Measurements from ENCODE around the gene ITGA2.

The ITGA2 gene

DNA sequence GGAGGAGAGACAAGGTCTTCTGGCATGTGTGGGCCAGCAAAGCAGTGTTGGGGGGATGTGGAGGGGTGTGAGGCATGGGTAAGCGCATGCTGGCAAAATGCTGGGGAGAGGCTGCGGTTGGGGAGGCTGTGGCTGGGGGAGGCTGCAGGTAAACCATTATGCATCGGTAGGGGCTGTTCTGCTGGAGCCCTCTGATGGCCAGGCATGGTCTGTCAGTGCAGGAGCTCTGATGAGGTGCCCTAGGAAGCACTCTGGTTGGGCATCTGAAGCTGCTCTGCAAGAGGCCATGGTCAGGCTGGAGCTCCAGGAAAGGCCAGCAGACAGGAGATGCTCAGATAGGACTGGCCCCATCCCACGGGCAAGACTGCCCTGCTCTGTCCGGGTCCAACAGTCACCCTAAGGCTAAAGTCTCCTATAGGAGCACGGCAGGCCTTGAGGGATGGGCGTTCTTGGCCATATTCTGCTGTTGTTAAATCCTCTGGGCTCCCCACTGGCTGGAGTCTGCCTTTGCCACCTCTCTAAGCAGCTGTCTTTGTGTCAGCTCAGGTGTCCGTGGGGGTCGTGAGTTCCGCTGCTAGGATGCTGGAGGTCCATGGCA lies 28.7 kb downstream of the ITGA2 start:
- no peak for DNase-seq (ENCODE audit: low read depth in 2 of 2, low spot score in 1 of 2)

GRCh38 chr5:53019320-53019719 lies 30.2 kb downstream of the ITGA2 start:
- no peak for DNase-seq (ENCODE audit: low read depth in 2 of 2, low spot score in 1 of 2)

DNA sequence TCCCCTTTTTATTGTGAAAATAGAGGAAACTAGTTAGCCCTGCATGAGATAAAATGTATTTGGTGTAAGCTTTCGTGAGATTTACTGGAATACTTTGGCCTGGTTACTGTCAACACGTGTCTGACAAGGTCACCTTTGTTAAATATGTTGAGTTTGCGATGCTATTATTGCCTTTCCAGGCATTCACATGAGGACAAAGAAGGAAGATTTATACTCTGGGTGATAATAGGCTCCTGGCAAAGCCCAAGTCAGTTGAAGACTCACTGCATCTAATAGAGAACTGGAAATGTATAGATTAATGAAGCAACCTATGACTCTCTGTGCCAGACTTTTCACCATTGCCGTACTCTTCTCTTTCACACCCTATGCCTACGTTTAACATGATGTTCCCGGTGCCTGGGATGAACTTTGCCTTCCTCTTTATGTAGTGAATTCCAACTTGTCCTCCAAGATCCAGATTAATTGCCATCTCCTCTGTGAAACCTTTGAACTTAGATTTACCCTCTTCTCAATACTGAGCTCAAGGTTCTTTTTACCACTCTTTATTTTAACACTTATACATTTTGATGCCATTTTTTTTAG lies 33.9 kb downstream of the ITGA2 start:
- DNase-seq (ENCODE audit: low read depth in 2 of 2, low spot score in 1 of 2), result no peak

DNA sequence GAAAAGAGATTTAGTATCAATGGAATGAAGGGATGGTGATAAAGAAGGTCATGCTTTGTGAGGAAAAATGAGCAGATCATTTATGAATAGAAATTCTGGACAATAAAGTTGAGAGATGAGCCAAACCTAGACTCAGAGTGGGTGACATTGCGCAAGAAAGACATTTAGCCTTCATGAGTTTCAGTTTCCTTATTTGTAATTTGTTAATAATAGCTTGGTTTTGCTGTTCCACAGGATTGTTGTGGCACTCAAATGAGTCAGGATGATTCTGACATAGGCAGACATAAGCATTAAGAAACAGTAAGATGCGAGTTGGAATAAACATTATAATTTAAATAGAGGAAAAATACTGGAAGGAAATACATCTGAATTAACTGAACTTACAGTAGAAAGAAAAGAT lies 34.8 kb downstream of the ITGA2 start:
- DNase-seq (ENCODE audit: low read depth in 2 of 2, low spot score in 1 of 2), result no peak

DNA sequence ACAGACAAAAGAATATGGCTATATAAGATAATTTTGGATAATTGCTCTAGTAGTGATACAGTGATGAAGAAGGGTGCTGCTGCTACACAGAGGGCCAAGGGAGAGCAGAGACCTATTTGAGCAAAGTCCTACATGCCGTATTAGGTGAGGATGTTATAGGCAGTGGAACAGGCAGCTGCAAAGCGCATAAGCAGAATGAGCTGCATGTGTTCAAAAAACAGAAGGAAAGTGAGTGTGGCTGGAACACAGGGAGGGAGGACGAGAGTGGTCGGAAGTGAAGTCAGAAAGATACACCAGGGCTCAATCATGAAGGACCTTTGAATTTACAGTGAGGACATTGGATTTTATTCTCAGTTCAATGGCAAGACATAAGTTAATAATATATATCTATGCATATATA lies 35.4 kb downstream of the ITGA2 start:
- no peak for DNase-seq (ENCODE audit: low read depth in 2 of 2, low spot score in 1 of 2)

DNA sequence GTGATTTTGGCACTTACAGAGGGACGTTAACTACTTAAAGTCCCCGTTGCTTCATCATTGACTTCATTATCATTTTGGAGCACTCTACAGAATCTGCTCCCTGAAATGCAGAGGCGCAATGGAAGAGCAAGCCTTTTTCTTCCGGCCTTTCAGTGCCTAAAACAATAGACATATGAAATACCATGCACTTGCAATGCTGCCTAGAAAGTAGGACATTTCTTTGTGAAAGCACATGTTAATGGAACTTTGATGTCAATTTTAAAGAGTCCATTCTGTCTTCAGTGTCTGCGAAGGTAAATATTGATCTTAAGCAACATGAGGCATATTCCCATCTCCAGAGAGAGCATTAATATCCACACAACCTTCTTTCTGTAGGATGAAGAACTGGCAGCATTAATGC lies 36.3 kb downstream of the ITGA2 start:
- no peak for DNase-seq (ENCODE audit: low read depth in 2 of 2, low spot score in 1 of 2)

GRCh38 chr5:53027913-53028312 lies 38.8 kb downstream of the ITGA2 start:
- no peak for DNase-seq (ENCODE audit: low read depth in 2 of 2, low spot score in 1 of 2)

GRCh38 chr5:53029608-53030007 lies 40.5 kb downstream of the ITGA2 start:
- no peak for DNase-seq (ENCODE audit: low read depth in 2 of 2, low spot score in 1 of 2)

- no peak for DNase-seq (ENCODE audit: low read depth in 2 of 2, low spot score in 1 of 2)
Observed at GRCh38 chr5:53030893-53031292, 41.7 kb downstream of the ITGA2 start.

DNA sequence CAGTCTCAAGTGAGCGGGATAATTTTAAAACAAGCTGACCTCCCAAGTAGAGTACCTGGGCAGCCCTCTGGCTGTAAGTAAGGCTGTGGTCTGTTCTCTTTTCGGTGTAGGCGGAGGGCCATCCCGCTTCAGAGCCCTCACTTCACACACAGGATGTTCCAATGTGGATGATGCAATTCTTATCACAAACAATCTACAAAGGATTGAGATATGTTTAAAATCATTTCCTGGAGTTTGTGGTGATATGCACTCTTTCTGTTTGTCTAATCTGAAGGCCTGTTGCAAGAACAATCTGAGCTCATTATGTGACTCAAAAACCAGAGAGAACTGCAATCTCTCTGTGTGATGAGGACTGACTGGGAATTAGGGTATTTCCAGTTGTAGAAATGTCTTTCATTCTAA lies 42.5 kb downstream of the ITGA2 start:
- no peak for DNase-seq (ENCODE audit: low read depth in 2 of 2, low spot score in 1 of 2)

DNA sequence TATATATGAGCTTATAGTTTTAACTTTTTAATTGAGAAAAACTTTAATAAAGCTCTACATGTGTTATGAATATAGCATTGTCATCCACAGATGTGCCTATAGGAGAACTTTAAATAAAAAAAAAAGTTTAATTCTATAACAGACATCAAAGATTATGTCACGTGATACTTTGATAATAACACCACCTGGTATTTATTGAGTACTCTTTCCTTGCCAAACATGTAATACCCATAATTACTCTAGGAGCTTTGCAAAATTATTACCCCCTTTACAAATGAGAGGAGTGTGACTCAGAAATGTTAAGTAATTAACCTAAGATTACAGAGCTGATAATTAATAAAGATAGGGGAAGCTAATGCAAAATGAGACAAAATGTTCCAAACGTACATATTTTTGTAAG lies 43.0 kb downstream of the ITGA2 start:
- DNase-seq (ENCODE audit: low read depth in 2 of 2, low spot score in 1 of 2), result no peak

- DNase-seq (ENCODE audit: low read depth in 2 of 2, low spot score in 1 of 2), result no peak
Observed at GRCh38 chr5:53034832-53035231, 45.7 kb downstream of the ITGA2 start.

DNA sequence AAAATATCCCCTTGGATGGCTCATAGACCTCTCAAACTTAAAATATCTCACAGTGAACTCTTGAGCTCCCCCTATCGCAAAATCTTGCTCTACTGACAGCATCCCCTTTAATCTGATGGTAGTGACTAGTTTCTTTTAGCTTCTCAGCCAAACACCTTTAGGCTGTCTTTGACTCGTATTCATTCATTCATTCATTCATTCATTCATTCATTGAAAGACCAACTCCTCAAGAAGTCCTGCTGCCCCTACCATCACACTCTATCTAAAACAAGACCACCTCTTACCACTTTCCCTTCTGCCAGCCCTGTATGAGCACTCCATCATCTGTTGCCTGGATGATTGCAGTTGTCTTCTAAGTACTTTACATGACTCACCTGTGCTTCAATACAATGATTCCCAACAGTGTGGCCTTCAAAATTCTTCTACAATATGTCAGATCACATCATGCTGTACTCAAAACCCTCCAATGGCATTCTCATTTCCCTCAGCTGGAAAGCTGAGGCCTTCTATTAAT lies 46.8 kb downstream of the ITGA2 start:
- DNase-seq (ENCODE audit: low read depth in 2 of 2, low spot score in 1 of 2), result no peak

GRCh38 chr5:53037141-53037859 lies 48.1 kb downstream of the ITGA2 start:
- DNase-seq (ENCODE audit: low read depth in 2 of 2, low spot score in 1 of 2), result no peak

- no peak for DNase-seq (ENCODE audit: low read depth in 2 of 2, low spot score in 1 of 2)
Observed at GRCh38 chr5:53038196-53038847, 49.2 kb downstream of the ITGA2 start.

DNA sequence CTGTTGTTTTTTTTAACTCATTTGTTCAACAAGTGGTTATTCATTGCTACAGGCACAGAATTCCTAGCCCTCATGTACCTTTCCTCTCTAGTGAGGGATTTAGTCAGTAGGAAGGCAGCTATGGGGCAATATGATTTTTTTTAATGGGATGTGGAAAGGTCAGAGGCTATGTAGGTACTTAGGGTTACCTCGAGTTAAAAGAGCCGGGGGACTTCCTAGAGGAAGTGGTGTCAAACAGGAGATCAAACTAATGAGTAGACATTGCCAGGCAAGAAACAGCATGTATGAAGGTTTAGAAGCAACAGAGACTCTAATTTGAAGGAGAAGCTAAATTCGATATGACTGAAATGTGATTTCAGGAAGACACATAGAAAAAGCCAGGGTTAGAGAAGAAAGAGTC lies 50.7 kb downstream of the ITGA2 start:
- DNase-seq (ENCODE audit: low read depth in 2 of 2, low spot score in 1 of 2), result no peak

GRCh38 chr5:53041071-53041692 lies 52.0 kb downstream of the ITGA2 start:
- no peak for DNase-seq (ENCODE audit: low read depth in 2 of 2, low spot score in 1 of 2)

- DNase-seq (ENCODE audit: low read depth in 2 of 2, low spot score in 1 of 2), result no peak
Observed at GRCh38 chr5:53041740-53042139, 52.6 kb downstream of the ITGA2 start.

DNA sequence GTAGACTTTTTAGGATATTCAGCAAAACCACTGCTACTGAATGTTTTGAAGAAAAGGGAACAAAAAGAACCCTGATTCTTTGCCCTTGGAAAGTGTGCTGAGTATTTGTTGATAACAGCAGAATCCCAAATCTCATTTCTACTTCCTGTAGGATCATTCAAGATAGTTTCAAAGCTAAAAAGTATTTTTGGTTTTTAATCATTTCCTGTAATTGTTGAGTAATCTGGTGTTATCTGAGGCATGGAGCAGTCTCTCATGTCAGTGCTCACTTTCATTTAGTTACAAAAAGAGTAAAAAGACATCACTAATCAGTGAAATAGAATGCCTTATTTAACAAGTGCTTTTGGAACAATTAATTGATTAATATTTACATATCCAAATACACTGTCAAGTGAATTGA lies 56.1 kb downstream of the ITGA2 start:
- DNase-seq (ENCODE audit: low read depth in 2 of 2, low spot score in 1 of 2), result no peak

DNA sequence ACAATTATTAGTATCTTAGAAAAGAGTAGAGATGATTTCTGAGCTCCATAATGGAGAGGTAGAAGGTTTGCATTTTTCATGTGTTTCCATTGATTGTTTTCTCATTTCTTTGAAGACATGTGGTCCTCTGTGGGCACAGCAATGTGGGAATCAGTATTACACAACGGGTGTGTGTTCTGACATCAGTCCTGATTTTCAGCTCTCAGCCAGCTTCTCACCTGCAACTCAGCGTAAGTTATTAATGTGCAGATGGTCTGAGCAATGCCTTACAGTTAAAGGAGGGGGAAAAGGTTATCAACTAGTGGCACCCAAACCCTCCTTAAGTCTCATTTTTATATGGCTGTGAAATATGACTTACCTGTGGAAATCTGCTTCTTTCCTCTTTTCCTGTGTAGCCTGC lies 59.1 kb downstream of the ITGA2 start:
- no peak for DNase-seq (ENCODE audit: low read depth in 2 of 2, low spot score in 1 of 2)

DNA sequence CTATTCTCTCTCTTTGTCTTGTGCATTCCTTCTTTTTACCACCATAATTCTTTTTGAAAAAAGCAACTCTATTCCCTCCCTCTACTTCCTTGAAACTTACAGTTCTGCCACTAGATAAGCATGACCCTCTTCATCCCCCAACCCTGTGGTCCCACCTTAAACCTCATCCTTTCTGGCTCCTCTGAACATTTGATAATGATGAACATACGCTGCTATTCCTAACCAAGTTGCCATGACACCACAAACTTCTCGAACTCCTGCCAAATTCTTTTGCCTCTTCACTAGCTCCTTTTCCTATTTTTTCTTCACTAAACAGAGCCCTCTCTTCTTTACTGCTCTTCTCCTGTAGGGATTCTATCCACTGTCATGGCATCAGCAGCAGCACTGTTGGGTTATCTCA lies 63.3 kb downstream of the ITGA2 start:
- DNase-seq (ENCODE audit: low read depth in 2 of 2, low spot score in 1 of 2), result no peak

DNA sequence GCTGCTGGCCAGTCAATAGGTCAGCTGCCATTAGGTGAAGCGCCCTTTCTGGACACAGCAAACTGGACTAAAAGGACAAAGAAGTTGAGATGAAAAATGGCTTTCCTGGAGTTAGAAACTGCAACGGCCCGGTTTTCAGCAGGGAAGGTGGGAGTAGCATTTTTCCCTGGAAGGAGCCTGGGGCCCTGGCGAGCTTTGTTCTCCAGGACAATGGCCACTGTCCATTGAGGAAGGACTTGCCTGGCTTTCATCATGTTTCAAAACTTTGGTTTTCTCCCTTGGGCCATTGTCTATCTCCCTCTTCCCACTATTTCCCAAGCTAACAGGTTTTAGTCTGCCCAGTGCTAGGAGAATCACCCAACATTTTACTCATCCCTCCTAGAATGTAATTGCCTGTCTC lies 64.2 kb downstream of the ITGA2 start:
- DNase-seq (ENCODE audit: low read depth in 2 of 2, low spot score in 1 of 2), result no peak

Data from stimulated activated CD8-positive, alpha-beta memory T cell treated with anti-CD3 and anti-CD28 coated beads, Interleukin-4, amount 100 ng/mL, for 4 hours (primary cell).